Keratinocyte (primary cell): ENCODE measurements around the gene WDR7. TPM values are rescaled to one million over a fixed set of nuclear protein-coding genes. Genes with fewer than 3 reads are reported as not detected.
A peak's percentile ranks its signal among the peaks of the same experiment; 100 is the strongest.

Experiments used
- DNase-seq: peaks from one replicate; pipeline ENCODE4 v3.0.0-alpha.2; 2011; ENCODE audit warnings: low read depth, missing footprints, low spot score
- FAIRE-seq: peaks from 2 replicates; lab custom pipeline; 2011; peaks lifted over from hg19 to GRCh38; lab: Jason Lieb, UNC
- H2AFZ ChIP-seq: 2 replicates; pipeline ENCODE4 v1.6.0; 2012; ENCODE audit warnings: low read length, control low read depth, inconsistent platforms; ENCODE audit not compliant: control insufficient read depth
- H3K27ac ChIP-seq: 2 replicates; pipeline ENCODE4 v1.5.1; 2011; ENCODE audit warnings: low read length; ENCODE audit not compliant: control insufficient read depth, insufficient read depth
- H3K27me3 ChIP-seq: 3 replicates; pipeline ENCODE4 v1.6.0; 2011; ENCODE audit warnings: low read length; ENCODE audit not compliant: control insufficient read depth, insufficient read depth; ENCODE audit errors: extremely low read depth
- H3K36me3 ChIP-seq, 2 experiments: 2 replicates in 1 of 2; 3 replicates in 1 of 2; pipeline ENCODE4 v1.5.1; 2011; ENCODE audit warnings: low read length in 2 of 2, mild to moderate bottlenecking in 1 of 2; ENCODE audit not compliant: control insufficient read depth in 2 of 2, insufficient read depth in 2 of 2; ENCODE audit errors: extremely low read depth in 1 of 2
- H3K4me1 ChIP-seq: 3 replicates; pipeline ENCODE4 v1.5.1; 2011; ENCODE audit warnings: low read length; ENCODE audit not compliant: control insufficient read depth, insufficient read depth; ENCODE audit errors: extremely low read depth
- H3K4me2 ChIP-seq: 3 replicates; pipeline ENCODE4 v1.6.0; 2011; ENCODE audit warnings: low read depth, low read length; ENCODE audit not compliant: control insufficient read depth, insufficient read depth; ENCODE audit errors: extremely low read depth
- H3K4me3 ChIP-seq, 3 experiments: fragments of 200-600 bp in 1 of 3; sonication (generic) in 1 of 3; 2 replicates in 2 of 3; 3 replicates in 1 of 3; pipeline ENCODE4 v1.5.1; 2011 to 2016; ENCODE audit warnings: low read length in 3 of 3, mild to moderate bottlenecking in 3 of 3, control low read depth in 2 of 3, inconsistent platforms in 1 of 3, low read depth in 1 of 3, mixed read lengths in 1 of 3, mixed run types in 1 of 3, moderate library complexity in 1 of 3; ENCODE audit not compliant: control insufficient read depth in 2 of 3, insufficient read depth in 2 of 3; ENCODE audit errors: extremely low read depth in 1 of 3
- H3K79me2 ChIP-seq: 2 replicates; pipeline ENCODE4 v1.6.0; 2012; ENCODE audit warnings: low read length; ENCODE audit not compliant: control insufficient read depth, insufficient read depth
- H3K9ac ChIP-seq: 3 replicates; pipeline ENCODE4 v1.6.0; 2011; ENCODE audit warnings: low read length; ENCODE audit not compliant: control insufficient read depth, insufficient read depth; ENCODE audit errors: extremely low read depth
- H3K9me1 ChIP-seq: 3 replicates; pipeline ENCODE4 v1.6.0; 2011; ENCODE audit warnings: low read length; ENCODE audit not compliant: control insufficient read depth, insufficient read depth; ENCODE audit errors: extremely low read depth
- H3K9me3 ChIP-seq: 2 replicates; pipeline ENCODE4 v1.5.1; 2012; ENCODE audit warnings: low read depth, low read length; ENCODE audit not compliant: control insufficient read depth
- H4K20me1 ChIP-seq: 3 replicates; pipeline ENCODE4 v1.6.0; 2011; ENCODE audit warnings: low read length; ENCODE audit not compliant: control insufficient read depth, insufficient read depth; ENCODE audit errors: extremely low read depth
- EZH2 ChIP-seq: IDR thresholded peaks from one replicate; pipeline ENCODE4 v1.6.1; 2012; ENCODE audit warnings: inconsistent platforms, mild to moderate bottlenecking, low read length, moderate library complexity
- dilution Hi-C: fragments of 300-500 bp; cut with MboI; formaldehyde crosslinking; loops from one replicate; pipeline ENCODE4 v1.7.0; 2020; ENCODE audit warnings: low sequenced_read_pairs; ENCODE audit not compliant: extremely low pct_ligation_motif_present
- polyA plus RNA-seq, 5 experiments: library from polyadenylated mRNA; depleted of rRNA in 3 of 5; stranded (reverse) in 3 of 5; stranded (forward) in 1 of 5; unstranded in 1 of 5; fragments of >200 nt; gene quantifications; 1 replicate in 1 of 5; 2 replicates in 3 of 5; 3 replicates in 1 of 5; pipeline versions ENCODE4 v1.2.1 to v1.2.3, GENCODE V29; 2011 to 2012; ENCODE audit warnings: missing spikeins in 2 of 5, low read depth in 1 of 5, low replicate concordance in 1 of 5
- TF ChIP-seq, protein P1 (sequence below), 3 experiments: IDR thresholded peaks in 1 of 3; conservative IDR thresholded peaks in 1 of 3; optimal IDR thresholded peaks in 1 of 3; 2 replicates in 2 of 3; 3 replicates in 1 of 3; pipeline versions ENCODE3 to v1.5.1; 2011; ENCODE audit warnings: low read length in 3 of 3, mild to moderate bottlenecking in 3 of 3, moderate library complexity in 2 of 3, control low read depth in 1 of 3, inconsistent platforms in 1 of 3; ENCODE audit not compliant: insufficient read depth in 2 of 3; ENCODE audit errors: extremely low read depth in 1 of 3

WDR7 gene
- polyA plus RNA-seq, 1 donor (not counting 4 experiments of a cell fraction or from before 2014, with no cell fraction given) = 6.9 TPM

- Histone ChIP-seq H3K27me3 (no peaks in the 10 kb centered on the region), H3K27ac (no peak overlapping the region), H3K4me1 (no peaks in the 10 kb centered on the region), H3K9ac (no peak overlapping the region), H4K20me1 (no peaks in the 10 kb centered on the region), H3K9me3 (no peaks in the 10 kb centered on the region), H3K79me2 (no peaks in the 10 kb centered on the region), H3K4me3 (no peak overlapping the region), H3K9me1 (no peaks in the 10 kb centered on the region), H3K36me3 (no peaks in the 10 kb centered on the region), H2AFZ (no peak overlapping the region), H3K4me2 (no peak overlapping the region)
- FAIRE-seq (no peak), DNase-seq (peak; percentile 5)
- no peak for TF ChIP-seq EZH2
- TF ChIP-seq, protein P1, sequence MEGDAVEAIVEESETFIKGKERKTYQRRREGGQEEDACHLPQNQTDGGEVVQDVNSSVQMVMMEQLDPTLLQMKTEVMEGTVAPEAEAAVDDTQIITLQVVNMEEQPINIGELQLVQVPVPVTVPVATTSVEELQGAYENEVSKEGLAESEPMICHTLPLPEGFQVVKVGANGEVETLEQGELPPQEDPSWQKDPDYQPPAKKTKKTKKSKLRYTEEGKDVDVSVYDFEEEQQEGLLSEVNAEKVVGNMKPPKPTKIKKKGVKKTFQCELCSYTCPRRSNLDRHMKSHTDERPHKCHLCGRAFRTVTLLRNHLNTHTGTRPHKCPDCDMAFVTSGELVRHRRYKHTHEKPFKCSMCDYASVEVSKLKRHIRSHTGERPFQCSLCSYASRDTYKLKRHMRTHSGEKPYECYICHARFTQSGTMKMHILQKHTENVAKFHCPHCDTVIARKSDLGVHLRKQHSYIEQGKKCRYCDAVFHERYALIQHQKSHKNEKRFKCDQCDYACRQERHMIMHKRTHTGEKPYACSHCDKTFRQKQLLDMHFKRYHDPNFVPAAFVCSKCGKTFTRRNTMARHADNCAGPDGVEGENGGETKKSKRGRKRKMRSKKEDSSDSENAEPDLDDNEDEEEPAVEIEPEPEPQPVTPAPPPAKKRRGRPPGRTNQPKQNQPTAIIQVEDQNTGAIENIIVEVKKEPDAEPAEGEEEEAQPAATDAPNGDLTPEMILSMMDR (optimal IDR thresholded peaks at IDR 0.05 in 1 of 3, IDR thresholded peaks at IDR 0.05 in 1 of 3, conservative IDR thresholded peaks at IDR 0.05 in 1 of 3; ENCODE audit: extremely low read depth in 1 of 3, insufficient read depth in 2 of 3, low read length in 3 of 3) = peak in 2 of 3 experiments; percentile 66 to 70
- dilution Hi-C loops = no loop called here
These were observed 138.1 kb downstream of the WDR7 start for GRCh38 chr18:56789004-56789888.

- H3K9ac ChIP-seq = no peak overlapping the region
- no peak for FAIRE-seq
- H3K9me1 ChIP-seq = no peaks in the 10 kb centered on the region
- DNase-seq = no peak
- dilution Hi-C loops = no loop called here
- no peak overlapping the region for H3K4me3 ChIP-seq
- H3K27ac ChIP-seq = no peak overlapping the region
- no peaks in the 10 kb centered on the region for H3K27me3 ChIP-seq
- no peaks in the 10 kb centered on the region for H4K20me1 ChIP-seq
- H3K9me3 ChIP-seq = no peaks in the 10 kb centered on the region
- H3K36me3 ChIP-seq = no peaks in the 10 kb centered on the region
- H3K79me2 ChIP-seq = no peaks in the 10 kb centered on the region
- no peaks in the 10 kb centered on the region for H3K4me1 ChIP-seq
- TF ChIP-seq, protein P1 (optimal IDR thresholded peaks at IDR 0.05 in 1 of 3, IDR thresholded peaks at IDR 0.05 in 1 of 3, conservative IDR thresholded peaks at IDR 0.05 in 1 of 3; ENCODE audit: extremely low read depth in 1 of 3, insufficient read depth in 2 of 3, low read length in 3 of 3) = peak in 1 of 3 experiments; percentile 4
- no peak for TF ChIP-seq EZH2
- no peak overlapping the region for H2AFZ ChIP-seq
- no peak overlapping the region for H3K4me2 ChIP-seq
These were observed 138.7 kb downstream of the WDR7 start for GRCh38 chr18:56789889-56790180.
